DND-41 (cell line): Measurements from ENCODE around the gene SNRPE.
A peak's percentile ranks its signal among the peaks of the same experiment; 100 is the strongest.

Source experiments
- ATAC-seq: fragments of 200-7000 bp; cut with Tn5 transposase; 3 replicates; pipeline ENCODE4 v1.9.1; 2021; ENCODE audit warnings: low read depth; ENCODE audit not compliant: insufficient read depth
- DNase-seq: peaks from one replicate; pipeline ENCODE4 v3.0.0-alpha.2; 2020
- H2AFZ ChIP-seq: 2 replicates; pipeline ENCODE4 v1.6.0; 2012; ENCODE audit warnings: low read depth, low read length
- H3K27ac ChIP-seq: 2 replicates; pipeline ENCODE4 v1.5.1; 2012; ENCODE audit warnings: low read length, inconsistent platforms
- H3K27me3 ChIP-seq: fragments of 200-600 bp; sonication (generic); 2 replicates; pipeline ENCODE4 v1.6.0; 2012; ENCODE audit warnings: low read length, mild to moderate bottlenecking, inconsistent platforms; ENCODE audit not compliant: insufficient read depth, poor library complexity
- H3K36me3 ChIP-seq: 2 replicates; pipeline ENCODE4 v1.5.1; 2012; ENCODE audit warnings: low read length, inconsistent platforms; ENCODE audit not compliant: insufficient read depth
- H3K4me1 ChIP-seq: 2 replicates; pipeline ENCODE4 v1.5.1; 2012; ENCODE audit warnings: mild to moderate bottlenecking, low read length; ENCODE audit not compliant: insufficient read depth
- H3K4me2 ChIP-seq: 2 replicates; pipeline ENCODE4 v1.6.0; 2012; ENCODE audit warnings: mild to moderate bottlenecking, moderate library complexity, low read length, inconsistent platforms; ENCODE audit not compliant: insufficient read depth
- H3K4me3 ChIP-seq, 2 experiments: fragments of 200-600 bp in 1 of 2; shearing (Covaris generic) in 1 of 2; 2 replicates each; pipeline ENCODE4 v1.5.1; 2012 to 2016; ENCODE audit warnings: inconsistent platforms in 2 of 2, low read length in 2 of 2, mild to moderate bottlenecking in 2 of 2, low read depth in 1 of 2, moderate library complexity in 1 of 2
- H3K79me2 ChIP-seq: 2 replicates; pipeline ENCODE4 v1.6.0; 2012; ENCODE audit warnings: low read length, inconsistent platforms; ENCODE audit not compliant: insufficient read depth
- H3K9ac ChIP-seq: 2 replicates; pipeline ENCODE4 v1.6.0; 2012; ENCODE audit warnings: low read depth, mild to moderate bottlenecking, inconsistent platforms, low read length, moderate library complexity
- H3K9me3 ChIP-seq: 2 replicates; pipeline ENCODE4 v1.5.1; 2012; ENCODE audit warnings: low read length, moderate library complexity, mild to moderate bottlenecking, inconsistent platforms; ENCODE audit not compliant: insufficient read depth, severe bottlenecking
- H4K20me1 ChIP-seq: 2 replicates; pipeline ENCODE4 v1.6.0; 2012; ENCODE audit warnings: low read length; ENCODE audit not compliant: insufficient read depth
- CTCF ChIP-seq: IDR thresholded peaks from 2 replicates; pipeline ENCODE4 v1.5.1; 2012; ENCODE audit warnings: borderline replicate concordance, low read length, moderate library complexity, mild to moderate bottlenecking; ENCODE audit not compliant: poor library complexity, severe bottlenecking; ENCODE audit errors: extremely low read depth
- EZH2 ChIP-seq: IDR thresholded peaks from 3 replicates; pipeline ENCODE4 v1.6.1; 2012; ENCODE audit warnings: borderline replicate concordance, low read depth, mild to moderate bottlenecking, moderate library complexity, low read length, inconsistent platforms; ENCODE audit not compliant: severe bottlenecking

SNRPE gene

GRCh38 chr1:203870245-203870644 lies 8.8 kb downstream of the SNRPE start:
- no peak for TF ChIP-seq CTCF
- no peak for TF ChIP-seq EZH2
- Histone ChIP-seq H4K20me1 (peaks cover 10% of the 10 kb centered on the region; the same call in 1 of the 2 replicates), H3K4me2 (no peak overlapping the region), H3K27me3 (no peaks in the 10 kb centered on the region), H3K9me3 (no peaks in the 10 kb centered on the region), H3K4me1 (no peaks in the 10 kb centered on the region), H3K79me2 (peaks cover 6% of the 10 kb centered on the region), H3K27ac (no peak overlapping the region), H3K4me3 (no peak overlapping the region), H2AFZ (no peak overlapping the region), H3K36me3 (peaks cover 75% of the 10 kb centered on the region), H3K9ac (no peak overlapping the region)
- no peak for ATAC-seq
- no peak for DNase-seq

- Histone ChIP-seq H3K4me2 (no peak overlapping the region), H3K27me3 (no peaks in the 10 kb centered on the region), H3K79me2 (no peaks in the 10 kb centered on the region; the same call in 1 of the 2 replicates), H4K20me1 (peaks cover 10% of the 10 kb centered on the region; the same call in 1 of the 2 replicates), H2AFZ (no peak overlapping the region), H3K9ac (no peak overlapping the region), H3K4me3 (no peak overlapping the region), H3K9me3 (no peaks in the 10 kb centered on the region), H3K27ac (no peak overlapping the region), H3K36me3 (peaks cover 65% of the 10 kb centered on the region), H3K4me1 (no peaks in the 10 kb centered on the region)
- DNase-seq (no peak), ATAC-seq (peak; percentile 78)
- TF ChIP-seq EZH2 (no peak), CTCF (peak; percentile 62)
Measured at GRCh38 chr1:203871114-203871880, 9.9 kb downstream of the SNRPE start.

GRCh38 chr1:203873094-203873493 lies 11.7 kb downstream of the SNRPE start:
- no peaks in the 10 kb centered on the region for H3K9me3 ChIP-seq
- H3K27ac ChIP-seq = no peak overlapping the region
- ATAC-seq (no peak; the same call in 2 of the 3 replicates), DNase-seq (no peak)
- no peaks in the 10 kb centered on the region for H3K27me3 ChIP-seq
- H4K20me1 ChIP-seq = peaks cover 6% of the 10 kb centered on the region; the same call in 1 of the 2 replicates
- no peak overlapping the region for H3K4me2 ChIP-seq
- H3K4me1 ChIP-seq = no peaks in the 10 kb centered on the region
- no peak overlapping the region for H2AFZ ChIP-seq
- TF ChIP-seq EZH2 (no peak), CTCF (no peak)
- H3K4me3 ChIP-seq = no peak overlapping the region
- no peaks in the 10 kb centered on the region for H3K79me2 ChIP-seq
- H3K36me3 ChIP-seq = peaks cover 57% of the 10 kb centered on the region
- H3K9ac ChIP-seq = no peak overlapping the region
